Lower leg skin (tissue), 4 donors: ENCODE results near the gene MGAT4A. TPM values are rescaled to one million over a fixed set of nuclear protein-coding genes. Genes with fewer than 3 reads are reported as not detected.

Source experiments
- DNase-seq, 2 donors: peaks; one replicate each; pipeline ENCODE4 v3.0.0-alpha.2; 2019; ENCODE audit warnings: low spot score in 2 of 2
- H3K4me3 ChIP-seq: fragments of 200-600 bp; sonication (generic); 2 replicates; pipeline ENCODE4 v1.5.1; 2017; ENCODE audit warnings: mild to moderate bottlenecking, low read depth; ENCODE audit not compliant: poor library complexity, severe bottlenecking
- CTCF ChIP-seq, 3 donors: fragments of 450-650 bp; IDR thresholded peaks; one replicate each; pipeline ENCODE4 v1.5.1; 2016; ENCODE audit warnings: antibody characterized with exemption in 3 of 3, mild to moderate bottlenecking in 3 of 3, moderate library complexity in 2 of 3
- POLR2A ChIP-seq, 2 donors: fragments of 450-650 bp; IDR thresholded peaks; one replicate each; pipeline ENCODE4 v1.6.1; 2016 to 2017; ENCODE audit warnings: antibody characterized with exemption in 2 of 2, mild to moderate bottlenecking in 1 of 2, moderate library complexity in 1 of 2
- WGBS, 2 donors: methylation state at CpG; one replicate each; pipeline ENCODE4 v1.1.5; 2018; 5-methylcytosine and 5-hydroxymethylcytosine counted together
- intact Hi-C: fragments of 100-400 bp; cut with DNase I; formaldehyde crosslinking; loops from one replicate; pipeline ENCODE4 v1.15.0; 2023; ENCODE audit warnings: low total_unique reads
- total RNA-seq, 4 donors: library from RNA; depleted of rRNA; stranded (reverse); fragments of >200 nt; gene quantifications; one replicate each; pipeline ENCODE4 v1.1.0, GENCODE V29; 2016

Gene MGAT4A
- total RNA-seq, 4 donors from 2014 or later = 7.3 to 24.9 (median 14.2) TPM

- TF ChIP-seq POLR2A (IDR thresholded peaks at IDR 0.05) = no peak
- TF ChIP-seq CTCF (IDR thresholded peaks at IDR 0.05) = no peak
- 37 to 50% methylated on average over 20 of the region's 20 CpGs for WGBS, 2 donors
- DNase-seq = no peak
- intact Hi-C loops = no loop called here
- H3K4me3 ChIP-seq = no peak overlapping the region
Observed at GRCh38 chr2:98775146-98775986, 44.4 kb upstream of the MGAT4A start.

- no peak overlapping the region for H3K4me3 ChIP-seq
- DNase-seq = no peak
- intact Hi-C loops = no loop called here
- WGBS, 2 donors = 91 to 99% methylated on average over 4 of the region's 4 CpGs
- TF ChIP-seq POLR2A (IDR thresholded peaks at IDR 0.05) = no peak
- no peak for TF ChIP-seq CTCF (IDR thresholded peaks at IDR 0.05)
Observed at GRCh38 chr2:98773907-98774306, 43.0 kb upstream of the MGAT4A start.

GRCh38 chr2:98773169-98773568 is 42.2 kb upstream of the MGAT4A start:
- TF ChIP-seq CTCF (IDR thresholded peaks at IDR 0.05) = no peak
- no peak for TF ChIP-seq POLR2A (IDR thresholded peaks at IDR 0.05)
- H3K4me3 ChIP-seq = no peak overlapping the region
- 90 to 94% methylated on average over 5 of the region's 5 CpGs for WGBS, 2 donors
- intact Hi-C loops = no loop called here
- DNase-seq = no peak

GRCh38 chr2:98772536-98772935 is 41.6 kb upstream of the MGAT4A start:
- intact Hi-C loops = no loop called here
- no peak for TF ChIP-seq CTCF (IDR thresholded peaks at IDR 0.05)
- TF ChIP-seq POLR2A (IDR thresholded peaks at IDR 0.05) = no peak
- DNase-seq = no peak
- no peak overlapping the region for H3K4me3 ChIP-seq
- 71 to 72% methylated on average over 8 of the region's 8 CpGs for WGBS, 2 donors

GRCh38 chr2:98771721-98772524 is 41.0 kb upstream of the MGAT4A start:
- 60 to 71% methylated on average over 17 of the region's 17 CpGs for WGBS, 2 donors
- TF ChIP-seq POLR2A (IDR thresholded peaks at IDR 0.05) (no peak), CTCF (IDR thresholded peaks at IDR 0.05) (no peak)
- intact Hi-C loops = no loop called here
- DNase-seq = no peak
- H3K4me3 ChIP-seq = no peak overlapping the region
